Measurements from ENCODE around the gene TPPP3. TPM values are rescaled to one million over a fixed set of nuclear protein-coding genes. Genes with fewer than 3 reads are reported as not detected.
"Not testable (repeated sequence)": the region's sequence is repeated elsewhere in the genome, so short reads cannot be mapped to it uniquely, and the experiment has no call there.

Gene TPPP3
- polyA plus RNA-seq, 3 donors, result 63.1 to 123 (median 78.6) TPM

DNA sequence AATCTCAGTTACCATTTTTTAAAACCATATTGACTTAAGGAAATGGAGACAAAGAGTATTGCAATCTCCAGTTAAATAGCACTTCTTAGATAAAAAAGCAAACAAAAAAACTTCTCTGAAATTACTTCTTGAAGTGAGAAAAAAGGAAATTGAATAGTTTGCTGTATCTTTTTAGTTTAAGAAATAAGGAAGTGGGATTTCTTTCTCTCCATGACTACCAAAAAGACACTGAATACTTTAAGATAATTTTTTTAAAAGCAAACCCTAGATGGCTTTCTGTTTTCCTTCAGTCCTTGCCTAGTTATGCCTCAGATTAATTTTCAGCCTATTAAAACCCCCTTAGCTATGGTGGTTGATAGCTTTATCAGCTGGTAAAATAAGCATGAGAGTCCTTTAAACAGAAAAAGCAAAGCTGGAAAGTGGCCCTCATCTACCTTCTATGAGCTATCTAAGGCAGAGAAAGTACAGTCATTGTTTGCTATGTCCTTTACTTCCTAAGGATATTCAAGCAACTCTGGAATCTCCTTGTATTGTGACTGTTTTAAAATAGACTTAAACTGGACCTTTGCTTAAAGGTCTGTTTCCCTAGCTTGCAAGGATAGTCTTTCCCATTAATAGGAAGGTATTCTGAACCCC is 28.6 kb downstream of the TPPP3 start:
- H4K20me1 ChIP-seq (ENCODE audit: insufficient read depth, low read length), result no peaks in the 10 kb centered on the region
- H3K36me3 ChIP-seq (replicated peaks in 1 of 2; ENCODE audit: control insufficient read depth in 1 of 2, insufficient read depth in 2 of 2, low read length in 2 of 2), result no peaks in the 10 kb centered on the region
- no peak overlapping the region for H3K9ac ChIP-seq (ENCODE audit: insufficient read depth, low read length, poor library complexity, severe bottlenecking)
- Mint-ChIP-seq H3K4me1 (peaks cover 28% of the 10 kb centered on the region), H3K36me3 (no peaks in the 10 kb centered on the region), H3K4me3 (peak overlapping the region; percentile 4 to 73), H3K27ac (peak overlapping the region in 6 of 7 donors; percentile 55 to 91 (median 81)), H3K27me3 (ENCODE audit: low read depth in 3 of 3) (no peaks in the 10 kb centered on the region), H3K9me3 (no peaks in the 10 kb centered on the region)
- H3K9me3 ChIP-seq (replicated peaks in 1 of 2; ENCODE audit: control insufficient read depth in 1 of 2, insufficient read depth in 1 of 2, low read length in 2 of 2), result no peaks in the 10 kb centered on the region
- H3K27me3 ChIP-seq (ENCODE audit: control insufficient read depth in 2 of 2, insufficient read depth in 2 of 2, low read length in 2 of 2), result no peaks in the 10 kb centered on the region
- H3K4me1 ChIP-seq (ENCODE audit: control insufficient read depth in 1 of 2, insufficient read depth in 2 of 2, low read length in 2 of 2), result peaks cover 30 to 31% of the 10 kb centered on the region in 2 donors
- H3K79me2 ChIP-seq (ENCODE audit: insufficient read depth, low read length), result no peaks in the 10 kb centered on the region
- TF ChIP-seq, protein P1, sequence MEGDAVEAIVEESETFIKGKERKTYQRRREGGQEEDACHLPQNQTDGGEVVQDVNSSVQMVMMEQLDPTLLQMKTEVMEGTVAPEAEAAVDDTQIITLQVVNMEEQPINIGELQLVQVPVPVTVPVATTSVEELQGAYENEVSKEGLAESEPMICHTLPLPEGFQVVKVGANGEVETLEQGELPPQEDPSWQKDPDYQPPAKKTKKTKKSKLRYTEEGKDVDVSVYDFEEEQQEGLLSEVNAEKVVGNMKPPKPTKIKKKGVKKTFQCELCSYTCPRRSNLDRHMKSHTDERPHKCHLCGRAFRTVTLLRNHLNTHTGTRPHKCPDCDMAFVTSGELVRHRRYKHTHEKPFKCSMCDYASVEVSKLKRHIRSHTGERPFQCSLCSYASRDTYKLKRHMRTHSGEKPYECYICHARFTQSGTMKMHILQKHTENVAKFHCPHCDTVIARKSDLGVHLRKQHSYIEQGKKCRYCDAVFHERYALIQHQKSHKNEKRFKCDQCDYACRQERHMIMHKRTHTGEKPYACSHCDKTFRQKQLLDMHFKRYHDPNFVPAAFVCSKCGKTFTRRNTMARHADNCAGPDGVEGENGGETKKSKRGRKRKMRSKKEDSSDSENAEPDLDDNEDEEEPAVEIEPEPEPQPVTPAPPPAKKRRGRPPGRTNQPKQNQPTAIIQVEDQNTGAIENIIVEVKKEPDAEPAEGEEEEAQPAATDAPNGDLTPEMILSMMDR (IDR thresholded peaks at IDR 0.05), result no peak
- intact Hi-C loops (cut with micrococcal nuclease), result no loop called here
- no peak overlapping the region for H2AFZ ChIP-seq (ENCODE audit: insufficient read depth, low read depth, low read length, poor library complexity, severe bottlenecking)
- peak overlapping the region in 1 of 3 experiments; percentile 38 for H3K4me3 ChIP-seq (replicated peaks in 1 of 3; ENCODE audit: low read depth in 2 of 3, low read length in 3 of 3)
- DNase-seq, result peak in 2 of 3 donors; percentile 24 to 38
- H3K27ac ChIP-seq (ENCODE audit: low read depth in 1 of 2, low read length in 2 of 2), result peak overlapping the region in 1 of 2 donors; percentile 74
- H3K4me2 ChIP-seq (replicated peaks; ENCODE audit: extremely low read depth, low read length, poor library complexity, severe bottlenecking), result peak overlapping the region; percentile 57

GRCh38 chr16:67361038-67361437 is 32.3 kb downstream of the TPPP3 start:
- Histone ChIP-seq H4K20me1 (ENCODE audit: insufficient read depth, low read length) (no peaks in the 10 kb centered on the region), H3K27ac (ENCODE audit: low read depth in 1 of 2, low read length in 2 of 2) (no peak overlapping the region), H3K4me1 (ENCODE audit: control insufficient read depth in 1 of 2, insufficient read depth in 2 of 2, low read length in 2 of 2) (peaks cover 20 to 23% of the 10 kb centered on the region in 2 donors), H3K9ac (ENCODE audit: insufficient read depth, low read length, poor library complexity, severe bottlenecking) (no peak overlapping the region), H3K27me3 (ENCODE audit: control insufficient read depth in 2 of 2, insufficient read depth in 2 of 2, low read length in 2 of 2) (no peaks in the 10 kb centered on the region), H3K36me3 (replicated peaks in 1 of 2; ENCODE audit: control insufficient read depth in 1 of 2, insufficient read depth in 2 of 2, low read length in 2 of 2) (no peaks in the 10 kb centered on the region), H3K4me2 (replicated peaks; ENCODE audit: extremely low read depth, low read length, poor library complexity, severe bottlenecking) (no peak overlapping the region), H3K9me3 (replicated peaks in 1 of 2; ENCODE audit: control insufficient read depth in 1 of 2, insufficient read depth in 1 of 2, low read length in 2 of 2) (no peaks in the 10 kb centered on the region), H2AFZ (ENCODE audit: insufficient read depth, low read depth, low read length, poor library complexity, severe bottlenecking) (no peak overlapping the region), H3K79me2 (ENCODE audit: insufficient read depth, low read length) (no peaks in the 10 kb centered on the region), H3K4me3 (replicated peaks in 1 of 3; ENCODE audit: low read depth in 2 of 3, low read length in 3 of 3) (no peak overlapping the region)
- H3K4me1 Mint-ChIP-seq, result peaks cover 29% of the 10 kb centered on the region
- H3K9me3 Mint-ChIP-seq, result no peaks in the 10 kb centered on the region
- H3K4me3 Mint-ChIP-seq, result no peak overlapping the region
- TF ChIP-seq, protein P1 (IDR thresholded peaks at IDR 0.05), result no peak
- intact Hi-C loops (cut with micrococcal nuclease), result no loop called here
- no CpG with 5 or more reads among the region's 3 CpGs for WGBS (ENCODE audit: insufficient coverage)
- peaks cover 0 to 2% (median 0%) of the 10 kb centered on the region in 3 donors for H3K27me3 Mint-ChIP-seq (ENCODE audit: low read depth in 3 of 3)
- H3K36me3 Mint-ChIP-seq, result no peaks in the 10 kb centered on the region
- no peak for DNase-seq
- no peak overlapping the region for H3K27ac Mint-ChIP-seq

DNA sequence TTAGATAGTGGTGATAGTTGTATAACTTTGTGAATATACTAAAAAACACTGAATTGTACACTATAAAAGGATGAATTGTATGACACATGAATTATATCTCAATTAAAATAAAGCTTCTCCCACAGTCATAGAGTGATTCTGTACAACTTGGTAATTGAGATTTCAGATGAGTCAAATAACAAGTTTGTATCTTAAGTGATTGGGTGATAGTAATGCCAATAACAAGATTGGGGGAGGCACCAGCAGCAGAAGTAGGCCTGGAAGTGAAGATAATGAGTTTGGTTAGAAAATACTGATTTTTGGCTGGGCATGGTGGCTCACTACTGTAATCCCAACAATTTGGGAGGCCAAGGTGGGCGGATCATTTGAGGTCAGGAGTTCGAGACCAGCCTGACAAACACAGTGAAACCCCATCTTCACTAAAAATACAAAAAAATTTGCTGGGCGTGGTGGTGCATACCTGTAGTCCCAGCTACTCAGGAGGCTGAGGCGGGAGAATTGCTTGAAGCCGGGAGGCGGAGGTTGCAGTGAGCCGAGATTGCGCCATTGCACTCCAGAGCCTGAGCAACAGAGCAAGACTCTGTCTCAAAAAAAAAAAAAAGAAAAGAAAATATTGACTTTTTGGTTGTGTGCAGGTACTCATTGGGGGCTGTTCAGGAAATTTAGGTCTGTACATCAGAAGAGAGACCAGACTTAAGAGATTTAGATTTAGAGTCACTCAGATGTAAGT is 33.6 kb downstream of the TPPP3 start:
- not testable (repeated sequence) for H3K9me3 ChIP-seq (replicated peaks in 1 of 2; ENCODE audit: control insufficient read depth in 1 of 2, insufficient read depth in 1 of 2, low read length in 2 of 2); H4K20me1 ChIP-seq (ENCODE audit: insufficient read depth, low read length); H3K27ac Mint-ChIP-seq; H3K4me2 ChIP-seq (replicated peaks; ENCODE audit: extremely low read depth, low read length, poor library complexity, severe bottlenecking); H3K9me3 Mint-ChIP-seq; H3K79me2 ChIP-seq (ENCODE audit: insufficient read depth, low read length); H3K4me1 ChIP-seq (ENCODE audit: control insufficient read depth in 1 of 2, insufficient read depth in 2 of 2, low read length in 2 of 2); H3K36me3 ChIP-seq (replicated peaks in 1 of 2; ENCODE audit: control insufficient read depth in 1 of 2, insufficient read depth in 2 of 2, low read length in 2 of 2); H3K27me3 ChIP-seq (ENCODE audit: control insufficient read depth in 2 of 2, insufficient read depth in 2 of 2, low read length in 2 of 2); H3K27ac ChIP-seq (ENCODE audit: low read depth in 1 of 2, low read length in 2 of 2); H3K36me3 Mint-ChIP-seq; H3K4me3 Mint-ChIP-seq; H3K9ac ChIP-seq (ENCODE audit: insufficient read depth, low read length, poor library complexity, severe bottlenecking); DNase-seq; H3K27me3 Mint-ChIP-seq (ENCODE audit: low read depth in 3 of 3); H2AFZ ChIP-seq (ENCODE audit: insufficient read depth, low read depth, low read length, poor library complexity, severe bottlenecking); H3K4me3 ChIP-seq (replicated peaks in 1 of 3; ENCODE audit: low read depth in 2 of 3, low read length in 3 of 3)
- H3K4me1 Mint-ChIP-seq, result peaks cover 16% of the 10 kb centered on the region
- intact Hi-C loops (cut with micrococcal nuclease), result loop anchor here in 1 of 2 donors (10.0 kb wide), 1 partner anchor 45 kb away; no protein-coding TSS in a partner anchor
- 81% methylated on average over 6 of the region's 8 CpGs for WGBS (ENCODE audit: insufficient coverage)
